Karpas-422 (cell line): ENCODE measurements around the gene FTH1. TPM values are rescaled to one million over a fixed set of nuclear protein-coding genes. Genes with fewer than 3 reads are reported as not detected.
A peak's percentile ranks its signal among the peaks of the same experiment; 100 is the strongest.

Experiments used
- DNase-seq: peaks from one replicate; pipeline ENCODE4 v3.0.0-alpha.2; 2015
- H2AFZ ChIP-seq: fragments of 200-600 bp; sonication (generic); 2 replicates; pipeline ENCODE4 v1.6.1; 2014; ENCODE audit warnings: antibody characterized with exemption, low read length, mixed read lengths
- H3K27ac ChIP-seq: fragments of 200-600 bp; sonication (generic); 2 replicates; pipeline ENCODE4 v1.5.1; 2014; ENCODE audit warnings: mild to moderate bottlenecking, low read length, moderate library complexity
- H3K27me3 ChIP-seq: fragments of 200-600 bp; sonication (generic); 2 replicates; pipeline ENCODE4 v1.6.1; 2014; ENCODE audit warnings: low read length, mixed read lengths
- H3K36me3 ChIP-seq: fragments of 200-600 bp; sonication (generic); 2 replicates; pipeline ENCODE4 v1.6.1; 2014; ENCODE audit warnings: low read length, mixed read lengths; ENCODE audit not compliant: insufficient read depth
- H3K4me1 ChIP-seq: fragments of 200-600 bp; sonication (generic); 2 replicates; pipeline ENCODE4 v1.6.1; 2014; ENCODE audit warnings: mild to moderate bottlenecking, low read length, mixed read lengths
- H3K4me2 ChIP-seq: fragments of 200-600 bp; sonication (generic); 2 replicates; pipeline ENCODE4 v1.6.1; 2014; ENCODE audit warnings: low read length, low read depth, mild to moderate bottlenecking; ENCODE audit not compliant: poor library complexity, severe bottlenecking
- H3K4me3 ChIP-seq: fragments of 200-600 bp; sonication (generic); 2 replicates; pipeline ENCODE4 v1.5.1; 2014; ENCODE audit warnings: mild to moderate bottlenecking, antibody characterized with exemption, low read length, mixed read lengths
- H3K79me2 ChIP-seq: fragments of 200-600 bp; sonication (generic); 2 replicates; pipeline ENCODE4 v1.6.1; 2014; ENCODE audit warnings: mild to moderate bottlenecking, low read length, mixed read lengths
- H3K9ac ChIP-seq: fragments of 200-600 bp; sonication (generic); 2 replicates; pipeline ENCODE4 v1.6.0; 2014; ENCODE audit warnings: low read length
- H3K9me2 ChIP-seq: fragments of 200-600 bp; sonication (generic), shearing (Covaris generic); replicated peaks from 2 replicates; pipeline ENCODE4 v1.6.0; 2014; ENCODE audit warnings: mild to moderate bottlenecking, low read length, moderate library complexity; ENCODE audit not compliant: insufficient read depth
- H3K9me3 ChIP-seq: fragments of 300-700, 200-600 bp; sonication (generic); 2 replicates; pipeline ENCODE4 v1.6.1; 2014; ENCODE audit warnings: low read length, mixed read lengths
- H4K20me1 ChIP-seq: fragments of 200-600 bp; sonication (generic); 2 replicates; pipeline ENCODE4 v1.6.1; 2014; ENCODE audit warnings: mild to moderate bottlenecking, antibody characterized with exemption, low read length, low read depth; ENCODE audit not compliant: insufficient read depth
- total RNA-seq: library from RNA; depleted of rRNA; stranded (reverse); fragments of >200 nt; shearing (Covaris generic); gene quantifications from 2 replicates; pipeline ENCODE4 v1.2.3, GENCODE V29; 2014; ENCODE audit warnings: low replicate concordance

The FTH1 gene
- total RNA-seq, 1 experiment from 2014 or later, result 392 TPM

DNA sequence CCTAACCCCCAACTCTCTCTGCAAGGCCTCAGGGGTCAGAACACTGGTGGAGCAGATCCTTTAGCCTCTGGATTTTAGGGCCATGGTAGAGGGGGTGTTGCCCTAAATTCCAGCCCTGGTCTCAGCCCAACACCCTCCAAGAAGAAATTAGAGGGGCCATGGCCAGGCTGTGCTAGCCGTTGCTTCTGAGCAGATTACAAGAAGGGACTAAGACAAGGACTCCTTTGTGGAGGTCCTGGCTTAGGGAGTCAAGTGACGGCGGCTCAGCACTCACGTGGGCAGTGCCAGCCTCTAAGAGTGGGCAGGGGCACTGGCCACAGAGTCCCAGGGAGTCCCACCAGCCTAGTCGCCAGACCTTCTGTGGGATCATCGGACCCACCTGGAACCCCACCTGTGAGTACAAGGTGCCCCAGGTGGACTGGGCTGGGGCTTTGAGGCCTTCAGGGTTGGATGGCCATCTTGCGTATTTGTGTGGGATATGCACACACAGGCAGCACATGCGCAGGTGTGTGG lies 17.3 kb downstream of the FTH1 start, which contains the start of gene BEST1:
Gene BEST1 (plus strand): TSS at position 317 of the 513 bp plus-strand sequence. CDS start 1,456 bp downstream, outside the sequence.
- Histone ChIP-seq H3K4me2 (no peak within 1 kb of the TSS), H3K9ac (no peak within 1 kb of the TSS)

GRCh38 chr11:61949169-61950034 lies 18.0 kb downstream of the FTH1 start:
- H3K27ac ChIP-seq, result no peak overlapping the region
- no peaks in the 10 kb centered on the region for H3K79me2 ChIP-seq
- no peaks in the 10 kb centered on the region for H3K9me2 ChIP-seq
- H3K36me3 ChIP-seq, result no peaks in the 10 kb centered on the region
- H3K9ac ChIP-seq, result no peak overlapping the region
- peak; percentile 88 for DNase-seq
- no peak overlapping the region for H2AFZ ChIP-seq
- peaks cover 3% of the 10 kb centered on the region; the same call in 1 of the 2 replicates for H3K4me1 ChIP-seq
- H3K27me3 ChIP-seq, result no peaks in the 10 kb centered on the region
- no peak overlapping the region for H3K4me2 ChIP-seq
- no peak overlapping the region for H3K4me3 ChIP-seq
- no peaks in the 10 kb centered on the region for H3K9me3 ChIP-seq
- no peaks in the 10 kb centered on the region for H4K20me1 ChIP-seq

More for the DNA sequence above, 17.3 kb downstream of the FTH1 start, which contains the start of gene BEST1:
- Histone ChIP-seq H3K79me2 (no peaks in the 10 kb centered on the region), H3K4me3 (no peak within 1 kb of the TSS), H3K27me3 (no peaks in the 10 kb centered on the region), H4K20me1 (no peaks in the 10 kb centered on the region), H3K9me3 (no peaks in the 10 kb centered on the region), H3K27ac (no peak within 1 kb of the TSS), H3K9me2 (no peaks in the 10 kb centered on the region), H2AFZ (no peak within 1 kb of the TSS), H3K36me3 (no peaks in the 10 kb centered on the region), H3K4me1 (peaks cover 3% of the 10 kb centered on the region; the same call in 1 of the 2 replicates)
- no peak for DNase-seq

GRCh38 chr11:61948505-61948904 lies 18.9 kb downstream of the FTH1 start:
- Histone ChIP-seq H2AFZ (no peak overlapping the region), H3K27ac (no peak overlapping the region), H3K4me2 (no peak overlapping the region), H3K9me2 (no peaks in the 10 kb centered on the region), H3K4me1 (peaks cover 3% of the 10 kb centered on the region; the same call in 1 of the 2 replicates), H4K20me1 (no peaks in the 10 kb centered on the region), H3K9ac (no peak overlapping the region), H3K36me3 (no peaks in the 10 kb centered on the region), H3K27me3 (no peaks in the 10 kb centered on the region), H3K79me2 (no peaks in the 10 kb centered on the region), H3K9me3 (no peaks in the 10 kb centered on the region), H3K4me3 (no peak overlapping the region)
- DNase-seq, result no peak

DNA sequence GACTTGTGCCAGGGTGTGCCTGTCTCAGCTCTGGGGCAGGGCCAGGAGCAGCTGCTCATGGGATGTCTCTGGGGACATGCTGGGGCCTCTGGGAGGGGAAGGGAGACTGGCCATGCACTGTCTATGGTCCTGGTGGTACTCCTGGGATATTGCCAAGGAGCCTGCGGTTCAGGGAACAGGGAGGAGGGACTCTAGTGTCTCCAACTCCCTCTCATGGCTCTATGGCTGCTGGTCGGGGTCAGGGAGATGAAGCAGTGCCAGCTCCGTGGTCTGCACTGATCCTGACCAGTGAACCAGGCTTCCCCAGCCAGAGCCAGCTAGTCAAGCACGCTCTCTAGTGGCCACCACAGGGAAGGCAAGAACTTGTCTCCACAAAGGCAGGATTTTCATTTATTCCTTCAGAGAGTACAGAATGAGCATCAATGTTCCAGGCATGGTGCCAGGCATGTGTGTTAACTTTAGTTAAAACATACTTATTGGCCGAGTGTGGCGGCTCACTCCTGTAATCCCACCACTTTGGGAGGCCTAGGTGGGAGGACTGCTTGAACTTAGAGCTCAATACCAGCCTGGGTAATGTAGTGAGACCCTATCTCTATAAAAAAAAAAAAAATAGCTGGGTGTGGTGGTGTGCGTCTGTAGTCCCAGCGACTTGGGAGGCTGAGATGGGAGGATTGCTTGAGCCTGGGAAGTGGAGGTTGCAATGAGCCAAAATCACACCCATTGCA lies 19.8 kb downstream of the FTH1 start:
- Histone ChIP-seq H3K4me3 (no peak overlapping the region), H3K79me2 (no peaks in the 10 kb centered on the region), H3K9ac (no peak overlapping the region), H4K20me1 (no peaks in the 10 kb centered on the region), H3K27ac (no peak overlapping the region), H2AFZ (no peak overlapping the region), H3K36me3 (no peaks in the 10 kb centered on the region), H3K4me2 (no peak overlapping the region), H3K9me2 (no peaks in the 10 kb centered on the region), H3K4me1 (peaks cover 3% of the 10 kb centered on the region; the same call in 1 of the 2 replicates), H3K9me3 (no peaks in the 10 kb centered on the region), H3K27me3 (no peaks in the 10 kb centered on the region)
- peak; percentile 86 for DNase-seq

GRCh38 chr11:61946894-61947293 lies 20.5 kb downstream of the FTH1 start:
- Histone ChIP-seq H3K27ac (no peak overlapping the region), H3K9me3 (no peaks in the 10 kb centered on the region), H3K9me2 (no peaks in the 10 kb centered on the region), H3K9ac (no peak overlapping the region), H3K4me1 (peaks cover 3% of the 10 kb centered on the region; the same call in 1 of the 2 replicates), H4K20me1 (no peaks in the 10 kb centered on the region), H2AFZ (no peak overlapping the region), H3K4me2 (no peak overlapping the region), H3K36me3 (no peaks in the 10 kb centered on the region), H3K4me3 (no peak overlapping the region), H3K79me2 (no peaks in the 10 kb centered on the region), H3K27me3 (no peaks in the 10 kb centered on the region)
- no peak for DNase-seq

DNA sequence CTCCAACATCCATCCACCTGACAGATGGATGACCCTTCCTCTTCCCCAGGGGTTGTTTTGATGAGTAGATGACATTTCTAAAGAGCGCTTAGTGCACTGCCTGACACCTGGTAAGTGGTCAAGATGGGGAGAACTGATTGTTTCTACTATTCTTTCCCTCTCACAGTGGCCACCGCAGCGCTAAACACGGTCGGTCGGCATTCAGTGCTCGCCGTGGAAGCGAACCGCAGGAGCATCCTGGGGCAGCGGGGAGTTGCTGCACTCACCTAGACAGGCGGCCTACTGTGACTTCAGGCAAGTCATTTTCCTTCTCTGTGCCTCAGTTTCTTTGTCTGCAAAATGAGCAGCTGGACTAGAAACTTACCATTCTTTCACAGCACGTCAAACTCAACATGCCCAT lies 22.2 kb downstream of the FTH1 start:
- peaks cover 3% of the 10 kb centered on the region; the same call in 1 of the 2 replicates for H3K4me1 ChIP-seq
- DNase-seq, result no peak
- H3K27ac ChIP-seq, result no peak overlapping the region
- no peak overlapping the region for H3K4me3 ChIP-seq
- no peak overlapping the region for H3K4me2 ChIP-seq
- no peaks in the 10 kb centered on the region for H3K9me3 ChIP-seq
- H2AFZ ChIP-seq, result no peak overlapping the region
- H3K79me2 ChIP-seq, result no peaks in the 10 kb centered on the region
- no peaks in the 10 kb centered on the region for H4K20me1 ChIP-seq
- H3K9ac ChIP-seq, result no peak overlapping the region
- no peaks in the 10 kb centered on the region for H3K9me2 ChIP-seq
- H3K36me3 ChIP-seq, result no peaks in the 10 kb centered on the region
- H3K27me3 ChIP-seq, result no peaks in the 10 kb centered on the region

- H3K4me1 ChIP-seq, result no peaks in the 10 kb centered on the region
- no peak overlapping the region for H3K4me2 ChIP-seq
- no peak overlapping the region for H2AFZ ChIP-seq
- H3K79me2 ChIP-seq, result no peaks in the 10 kb centered on the region
- H3K27me3 ChIP-seq, result no peaks in the 10 kb centered on the region
- no peaks in the 10 kb centered on the region for H4K20me1 ChIP-seq
- no peaks in the 10 kb centered on the region for H3K9me2 ChIP-seq
- no peak overlapping the region for H3K9ac ChIP-seq
- H3K27ac ChIP-seq, result no peak overlapping the region
- no peak for DNase-seq
- no peak overlapping the region for H3K4me3 ChIP-seq
- peaks cover 4% of the 10 kb centered on the region; the same call in 1 of the 2 replicates for H3K9me3 ChIP-seq
- no peaks in the 10 kb centered on the region for H3K36me3 ChIP-seq
Observed at GRCh38 chr11:61940466-61940865, 27.0 kb downstream of the FTH1 start.

DNA sequence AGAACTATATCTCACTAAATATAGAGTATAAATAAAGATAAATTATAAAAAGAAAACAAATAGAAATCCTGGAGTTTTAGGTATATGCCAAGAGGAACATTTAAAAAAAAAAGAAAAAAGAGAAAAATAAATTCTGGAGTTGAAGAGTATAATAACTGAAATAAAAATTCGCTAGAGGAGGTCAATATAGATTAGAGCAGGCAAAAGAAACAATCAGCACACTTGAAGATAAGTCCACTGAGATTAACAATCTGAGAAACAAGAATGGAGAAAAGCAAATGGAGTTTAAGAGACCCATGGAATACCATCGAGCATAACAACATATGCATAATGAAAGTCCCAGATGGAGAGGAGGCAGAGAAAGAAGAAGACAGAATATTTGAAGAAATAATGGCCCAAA lies 31.6 kb downstream of the FTH1 start:
- Histone ChIP-seq H3K27me3 (0 out of 2 replicates have a peak, but pooled peaks cover 3% of the 10 kb centered on the region), H3K4me2 (no peak overlapping the region), H4K20me1 (no peaks in the 10 kb centered on the region), H3K9me2 (no peaks in the 10 kb centered on the region), H3K36me3 (no peaks in the 10 kb centered on the region), H3K4me1 (no peaks in the 10 kb centered on the region), H3K79me2 (no peaks in the 10 kb centered on the region), H3K9ac (no peak overlapping the region), H3K9me3 (peaks cover 4% of the 10 kb centered on the region; the same call in 1 of the 2 replicates), H3K27ac (no peak overlapping the region), H2AFZ (no peak overlapping the region), H3K4me3 (no peak overlapping the region)
- no peak for DNase-seq
